ENCODE results near the gene ADAM12. TPM values are rescaled to one million over a fixed set of nuclear protein-coding genes. Genes with fewer than 3 reads are reported as not detected.

The ADAM12 gene
- total and polyA plus RNA-seq, 9 of the 15 experiments (the other 6 are each of a cell fraction or from before 2014, with no cell fraction given), result not detected

- TF ChIP-seq, protein P1, sequence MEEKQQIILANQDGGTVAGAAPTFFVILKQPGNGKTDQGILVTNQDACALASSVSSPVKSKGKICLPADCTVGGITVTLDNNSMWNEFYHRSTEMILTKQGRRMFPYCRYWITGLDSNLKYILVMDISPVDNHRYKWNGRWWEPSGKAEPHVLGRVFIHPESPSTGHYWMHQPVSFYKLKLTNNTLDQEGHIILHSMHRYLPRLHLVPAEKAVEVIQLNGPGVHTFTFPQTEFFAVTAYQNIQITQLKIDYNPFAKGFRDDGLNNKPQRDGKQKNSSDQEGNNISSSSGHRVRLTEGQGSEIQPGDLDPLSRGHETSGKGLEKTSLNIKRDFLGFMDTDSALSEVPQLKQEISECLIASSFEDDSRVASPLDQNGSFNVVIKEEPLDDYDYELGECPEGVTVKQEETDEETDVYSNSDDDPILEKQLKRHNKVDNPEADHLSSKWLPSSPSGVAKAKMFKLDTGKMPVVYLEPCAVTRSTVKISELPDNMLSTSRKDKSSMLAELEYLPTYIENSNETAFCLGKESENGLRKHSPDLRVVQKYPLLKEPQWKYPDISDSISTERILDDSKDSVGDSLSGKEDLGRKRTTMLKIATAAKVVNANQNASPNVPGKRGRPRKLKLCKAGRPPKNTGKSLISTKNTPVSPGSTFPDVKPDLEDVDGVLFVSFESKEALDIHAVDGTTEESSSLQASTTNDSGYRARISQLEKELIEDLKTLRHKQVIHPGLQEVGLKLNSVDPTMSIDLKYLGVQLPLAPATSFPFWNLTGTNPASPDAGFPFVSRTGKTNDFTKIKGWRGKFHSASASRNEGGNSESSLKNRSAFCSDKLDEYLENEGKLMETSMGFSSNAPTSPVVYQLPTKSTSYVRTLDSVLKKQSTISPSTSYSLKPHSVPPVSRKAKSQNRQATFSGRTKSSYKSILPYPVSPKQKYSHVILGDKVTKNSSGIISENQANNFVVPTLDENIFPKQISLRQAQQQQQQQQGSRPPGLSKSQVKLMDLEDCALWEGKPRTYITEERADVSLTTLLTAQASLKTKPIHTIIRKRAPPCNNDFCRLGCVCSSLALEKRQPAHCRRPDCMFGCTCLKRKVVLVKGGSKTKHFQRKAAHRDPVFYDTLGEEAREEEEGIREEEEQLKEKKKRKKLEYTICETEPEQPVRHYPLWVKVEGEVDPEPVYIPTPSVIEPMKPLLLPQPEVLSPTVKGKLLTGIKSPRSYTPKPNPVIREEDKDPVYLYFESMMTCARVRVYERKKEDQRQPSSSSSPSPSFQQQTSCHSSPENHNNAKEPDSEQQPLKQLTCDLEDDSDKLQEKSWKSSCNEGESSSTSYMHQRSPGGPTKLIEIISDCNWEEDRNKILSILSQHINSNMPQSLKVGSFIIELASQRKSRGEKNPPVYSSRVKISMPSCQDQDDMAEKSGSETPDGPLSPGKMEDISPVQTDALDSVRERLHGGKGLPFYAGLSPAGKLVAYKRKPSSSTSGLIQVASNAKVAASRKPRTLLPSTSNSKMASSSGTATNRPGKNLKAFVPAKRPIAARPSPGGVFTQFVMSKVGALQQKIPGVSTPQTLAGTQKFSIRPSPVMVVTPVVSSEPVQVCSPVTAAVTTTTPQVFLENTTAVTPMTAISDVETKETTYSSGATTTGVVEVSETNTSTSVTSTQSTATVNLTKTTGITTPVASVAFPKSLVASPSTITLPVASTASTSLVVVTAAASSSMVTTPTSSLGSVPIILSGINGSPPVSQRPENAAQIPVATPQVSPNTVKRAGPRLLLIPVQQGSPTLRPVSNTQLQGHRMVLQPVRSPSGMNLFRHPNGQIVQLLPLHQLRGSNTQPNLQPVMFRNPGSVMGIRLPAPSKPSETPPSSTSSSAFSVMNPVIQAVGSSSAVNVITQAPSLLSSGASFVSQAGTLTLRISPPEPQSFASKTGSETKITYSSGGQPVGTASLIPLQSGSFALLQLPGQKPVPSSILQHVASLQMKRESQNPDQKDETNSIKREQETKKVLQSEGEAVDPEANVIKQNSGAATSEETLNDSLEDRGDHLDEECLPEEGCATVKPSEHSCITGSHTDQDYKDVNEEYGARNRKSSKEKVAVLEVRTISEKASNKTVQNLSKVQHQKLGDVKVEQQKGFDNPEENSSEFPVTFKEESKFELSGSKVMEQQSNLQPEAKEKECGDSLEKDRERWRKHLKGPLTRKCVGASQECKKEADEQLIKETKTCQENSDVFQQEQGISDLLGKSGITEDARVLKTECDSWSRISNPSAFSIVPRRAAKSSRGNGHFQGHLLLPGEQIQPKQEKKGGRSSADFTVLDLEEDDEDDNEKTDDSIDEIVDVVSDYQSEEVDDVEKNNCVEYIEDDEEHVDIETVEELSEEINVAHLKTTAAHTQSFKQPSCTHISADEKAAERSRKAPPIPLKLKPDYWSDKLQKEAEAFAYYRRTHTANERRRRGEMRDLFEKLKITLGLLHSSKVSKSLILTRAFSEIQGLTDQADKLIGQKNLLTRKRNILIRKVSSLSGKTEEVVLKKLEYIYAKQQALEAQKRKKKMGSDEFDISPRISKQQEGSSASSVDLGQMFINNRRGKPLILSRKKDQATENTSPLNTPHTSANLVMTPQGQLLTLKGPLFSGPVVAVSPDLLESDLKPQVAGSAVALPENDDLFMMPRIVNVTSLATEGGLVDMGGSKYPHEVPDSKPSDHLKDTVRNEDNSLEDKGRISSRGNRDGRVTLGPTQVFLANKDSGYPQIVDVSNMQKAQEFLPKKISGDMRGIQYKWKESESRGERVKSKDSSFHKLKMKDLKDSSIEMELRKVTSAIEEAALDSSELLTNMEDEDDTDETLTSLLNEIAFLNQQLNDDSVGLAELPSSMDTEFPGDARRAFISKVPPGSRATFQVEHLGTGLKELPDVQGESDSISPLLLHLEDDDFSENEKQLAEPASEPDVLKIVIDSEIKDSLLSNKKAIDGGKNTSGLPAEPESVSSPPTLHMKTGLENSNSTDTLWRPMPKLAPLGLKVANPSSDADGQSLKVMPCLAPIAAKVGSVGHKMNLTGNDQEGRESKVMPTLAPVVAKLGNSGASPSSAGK (IDR thresholded peaks at IDR 0.05), result no peak
- TF ChIP-seq HMGN3 (IDR thresholded peaks at IDR 0.05; ENCODE audit: borderline replicate concordance, extremely low read depth, insufficient read length, low read depth, low read length) (no peak), MTF1 (CRISPR knock-in tag; IDR thresholded peaks at IDR 0.05; ENCODE audit: borderline replicate concordance) (no peak), ZNF740 (CRISPR knock-in tag; IDR thresholded peaks at IDR 0.05) (no peak), ZNF740 (tag; IDR thresholded peaks at IDR 0.05) (no peak), KAT8 (IDR thresholded peaks at IDR 0.05; ENCODE audit: low read depth) (no peak)
These were observed 14.7 kb upstream of the ADAM12 start (continued) for GRCh38 chr10:126402721-126403695.

Measured in K562 (cell line).